HG03460 (cell line): ENCODE measurements around the gene POLG.
"Not testable (repeated sequence)": the region's sequence is repeated elsewhere in the genome, so short reads cannot be mapped to it uniquely, and the experiment has no call there.

ENCODE experiments used
- ATAC-seq: cut with Tn5 transposase; IDR thresholded peaks from one replicate; pipeline ENCODE4 v1.9.1; 2021; ENCODE audit not compliant: unreplicated experiment

POLG gene

GRCh38 chr15:89291934-89292438, 42.6 kb downstream of the POLG start:
- ATAC-seq, result no peak

DNA sequence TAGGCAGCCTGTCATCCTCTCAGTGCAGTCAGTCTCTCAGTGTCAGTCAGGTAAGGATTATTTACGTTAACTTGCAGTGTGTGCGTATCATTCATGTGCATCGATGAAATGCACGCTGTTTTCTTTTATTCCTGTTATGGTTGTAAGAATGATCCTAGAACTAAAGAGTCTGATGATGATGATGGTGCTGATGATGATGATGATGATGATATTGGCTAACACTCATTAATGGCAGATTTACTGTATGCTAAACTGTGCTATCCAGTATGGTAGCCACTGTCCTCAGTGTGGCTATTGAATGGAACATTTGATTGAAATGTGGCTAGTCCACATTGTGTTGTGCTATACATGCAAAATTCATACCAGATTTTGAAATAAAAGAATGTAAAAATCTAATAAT, 51.4 kb downstream of the POLG start:
- ATAC-seq, result no peak

- ATAC-seq, result no peak
These were observed 52.0 kb downstream of the POLG start for GRCh38 chr15:89282631-89283030.

- ATAC-seq, result no peak
These were observed 56.3 kb downstream of the POLG start for GRCh38 chr15:89278307-89278706.

DNA sequence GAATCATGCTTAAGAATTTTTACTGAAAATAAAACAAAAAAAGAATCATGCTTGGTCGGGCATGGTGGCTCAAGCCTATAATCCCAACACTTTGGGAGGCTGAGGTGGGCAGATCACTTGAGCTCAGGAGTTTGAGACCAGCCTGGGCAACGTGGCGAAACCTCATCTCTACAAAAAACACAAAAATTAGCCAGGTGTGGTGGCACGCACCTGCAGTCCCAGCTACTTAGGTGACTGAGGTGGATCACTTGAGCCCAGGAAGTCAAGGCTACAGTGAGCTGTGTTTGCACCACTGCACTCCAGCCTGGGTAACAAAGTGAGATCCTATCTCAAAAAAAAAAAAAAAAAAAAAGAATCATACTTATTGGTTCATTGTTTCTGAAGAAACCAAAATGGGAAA, 57.3 kb downstream of the POLG start:
- ATAC-seq, result not testable (repeated sequence)
